GM18907 (cell line): Measurements from ENCODE around the gene MRPS5.
"Not testable (repeated sequence)": the region's sequence is repeated elsewhere in the genome, so short reads cannot be mapped to it uniquely, and the experiment has no call there.

Source experiments
- ATAC-seq: cut with Tn5 transposase; IDR thresholded peaks from one replicate; pipeline ENCODE4 v1.9.1; 2021; ENCODE audit warnings: mild to moderate bottlenecking, moderate library complexity; ENCODE audit not compliant: unreplicated experiment

Gene MRPS5

GRCh38 chr2:95048825-95049682 is 72.6 kb downstream of the MRPS5 start:
- ATAC-seq, result no peak

GRCh38 chr2:95047629-95048510 is 73.7 kb downstream of the MRPS5 start:
- no peak for ATAC-seq

GRCh38 chr2:95046371-95047112 is 75.1 kb downstream of the MRPS5 start:
- ATAC-seq, result no peak

DNA sequence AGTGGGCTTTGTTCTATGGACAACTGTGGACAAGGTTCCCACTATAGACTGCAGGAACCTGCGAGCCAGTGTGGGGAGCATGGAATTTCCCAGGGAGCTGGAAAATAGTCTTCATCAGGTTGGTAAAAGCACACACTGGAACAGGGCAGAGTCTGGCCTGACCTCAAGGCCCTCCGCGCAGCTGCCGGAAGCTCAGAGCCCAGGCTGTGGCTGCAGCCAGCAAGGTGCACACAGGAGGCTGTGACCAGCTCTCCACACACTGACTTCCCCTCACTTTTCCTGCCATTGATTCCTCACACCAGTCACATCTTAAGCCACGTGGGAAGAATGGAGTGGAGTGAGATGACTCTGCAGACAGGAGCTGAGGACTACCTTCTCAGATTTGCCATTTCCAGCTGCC is 77.0 kb downstream of the MRPS5 start:
- ATAC-seq, result no peak

- no peak for ATAC-seq
These were observed 78.1 kb downstream of the MRPS5 start for GRCh38 chr2:95043300-95044093.

GRCh38 chr2:95042472-95043271 is 78.9 kb downstream of the MRPS5 start:
- ATAC-seq, result no peak

DNA sequence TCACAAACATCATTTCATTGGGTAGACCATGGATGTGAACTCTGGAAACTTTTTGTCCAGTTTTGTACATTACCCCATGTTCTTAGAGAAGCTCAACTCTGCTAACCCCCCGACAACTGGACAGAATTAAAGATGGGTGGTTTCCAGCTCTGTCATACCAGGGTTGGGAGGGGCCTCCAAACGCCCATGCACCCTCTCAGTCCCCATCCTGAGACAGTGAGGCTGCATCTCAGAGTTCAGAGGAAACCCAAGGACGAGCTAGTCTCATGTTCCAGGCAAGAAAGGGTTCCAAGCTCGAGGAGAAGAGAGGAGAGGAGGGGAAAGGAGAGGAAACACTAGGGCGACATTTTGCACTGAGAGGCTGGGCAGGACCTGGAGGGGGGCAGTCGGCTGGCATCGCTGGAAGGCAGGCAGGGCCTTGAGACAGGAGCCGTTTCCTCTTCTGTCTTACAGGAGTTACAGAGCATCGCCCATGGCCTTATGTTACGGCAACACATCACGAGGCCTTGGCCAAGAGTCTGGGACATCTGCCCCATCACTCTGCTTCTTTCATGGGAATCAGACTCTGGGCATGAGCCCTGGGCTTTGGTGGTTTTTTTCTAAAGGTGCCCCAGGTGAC is 79.7 kb downstream of the MRPS5 start:
- peak; percentile 63 for ATAC-seq

GRCh38 chr2:95041060-95041823 is 80.4 kb downstream of the MRPS5 start:
- ATAC-seq, result peak; percentile 31

DNA sequence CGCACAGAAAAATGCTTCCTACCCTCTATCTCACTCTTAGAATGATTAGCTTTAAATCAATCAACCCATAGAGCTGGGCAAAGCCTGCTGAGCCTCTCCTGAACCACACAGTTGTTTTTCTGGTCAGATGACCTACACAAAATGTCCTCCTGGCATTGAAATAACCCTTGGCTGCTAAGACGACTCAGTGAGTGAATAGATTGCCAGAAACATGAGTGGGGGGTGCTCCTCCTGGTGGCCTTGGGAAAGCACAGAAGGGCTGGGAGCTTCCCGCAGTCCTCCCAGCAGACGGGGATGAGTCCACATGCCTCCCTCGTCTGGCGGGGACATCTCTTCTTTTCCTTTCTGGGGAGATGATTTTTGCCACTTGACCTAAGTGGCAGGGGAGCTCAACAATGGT is 81.2 kb downstream of the MRPS5 start:
- ATAC-seq, result no peak

DNA sequence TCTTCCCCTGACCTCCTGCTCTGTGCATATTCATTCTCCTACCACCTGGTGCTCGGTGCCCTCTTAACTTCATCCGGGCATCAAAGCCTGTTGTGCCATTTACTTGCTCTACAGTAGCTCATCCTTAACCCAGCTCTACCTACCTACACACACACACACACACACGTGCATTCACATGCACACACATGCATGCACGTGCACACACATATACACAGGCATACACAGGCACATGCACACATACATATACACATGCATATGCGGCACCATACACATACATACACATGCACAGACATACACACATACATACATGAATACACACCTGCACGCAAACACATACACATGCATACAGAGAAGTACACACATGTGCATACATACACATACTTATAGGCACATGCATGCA is 81.6 kb downstream of the MRPS5 start:
- ATAC-seq, result no peak

DNA sequence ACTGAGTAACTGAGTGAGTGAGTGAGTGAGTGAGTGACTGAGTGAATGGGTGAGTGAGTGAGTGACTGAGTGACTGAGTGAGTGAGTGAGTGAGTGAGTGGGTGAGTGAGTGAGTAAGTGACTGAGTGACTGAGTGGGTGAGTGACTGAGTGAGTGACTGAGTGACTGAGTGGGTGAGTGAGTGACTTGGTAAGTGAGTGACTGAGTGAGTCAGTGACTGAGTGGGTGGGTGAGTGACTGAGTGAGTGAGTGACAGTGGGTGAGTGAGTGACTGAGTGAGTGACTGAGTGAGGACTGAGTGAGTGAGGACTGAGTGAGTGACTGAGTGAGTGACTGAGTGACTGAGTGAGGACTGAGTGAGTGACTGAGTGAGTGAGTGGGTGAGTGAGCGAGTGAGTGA is 82.2 kb downstream of the MRPS5 start:
- ATAC-seq, result no peak

DNA sequence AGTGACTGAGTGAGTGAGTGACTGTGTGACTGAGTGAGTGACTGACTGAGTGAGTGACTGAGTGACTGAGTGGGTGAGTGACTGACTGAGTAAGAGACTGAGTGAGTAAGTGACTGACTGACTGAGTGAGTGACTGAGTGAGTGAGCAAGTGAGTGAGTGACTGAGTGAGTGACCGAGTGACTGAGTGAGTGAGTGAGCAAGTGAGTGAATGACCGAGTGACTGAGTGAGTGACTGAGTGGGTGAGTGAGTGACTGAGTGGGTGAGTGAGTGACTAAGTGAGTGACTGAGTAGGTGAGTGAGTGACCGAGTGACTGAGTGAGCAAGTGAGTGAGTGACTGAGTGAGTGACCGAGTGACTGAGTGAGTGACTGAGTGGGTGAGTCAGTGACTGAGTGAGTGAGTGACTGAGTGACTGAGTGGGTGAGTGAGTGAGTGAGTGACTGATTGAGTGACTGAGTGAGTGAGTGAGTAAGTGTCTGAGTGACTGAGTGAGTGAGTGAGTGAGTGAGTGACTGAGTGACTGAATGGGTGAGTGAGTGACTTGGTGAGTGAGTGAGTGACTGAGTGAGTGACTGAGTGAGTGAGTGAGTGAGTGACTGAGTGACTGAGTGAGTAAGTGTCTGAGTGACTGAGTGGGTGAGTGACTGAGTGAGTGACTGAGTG is 82.8 kb downstream of the MRPS5 start:
- ATAC-seq, result no peak

DNA sequence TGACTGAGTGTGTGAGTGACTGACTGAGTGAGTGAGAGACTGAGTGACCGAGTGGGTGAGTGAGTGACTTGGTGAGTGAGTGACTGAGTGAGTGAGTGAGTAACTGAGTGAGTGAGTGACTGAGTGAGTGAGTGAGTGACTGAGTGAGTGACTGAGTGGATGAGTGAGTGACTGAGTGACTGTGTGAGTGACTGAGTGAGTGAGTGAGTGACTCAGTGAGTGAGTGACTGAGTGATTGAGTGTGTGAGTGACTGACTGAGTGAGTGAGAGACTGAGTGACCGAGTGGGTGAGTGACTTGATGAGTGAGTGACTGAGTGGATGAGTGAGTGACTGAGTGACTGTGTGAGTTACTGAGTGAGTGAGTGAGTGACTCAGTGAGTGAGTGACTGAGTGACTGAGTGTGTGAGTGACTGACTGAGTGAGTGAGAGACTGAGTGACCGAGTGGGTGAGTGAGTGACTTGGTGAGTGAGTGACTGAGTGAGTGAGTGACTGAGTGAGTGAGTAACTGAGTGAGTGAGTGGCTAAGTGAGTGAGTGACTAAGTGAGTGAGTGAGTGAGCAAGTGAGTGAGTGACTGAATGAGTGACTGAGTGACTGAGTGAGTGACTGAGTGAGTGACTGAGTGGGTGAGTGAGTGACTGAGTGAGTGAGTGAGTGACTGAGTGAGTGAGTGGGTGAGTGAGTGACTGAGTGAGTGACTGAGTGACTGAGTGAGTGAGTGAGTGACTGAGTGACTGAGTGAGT is 83.6 kb downstream of the MRPS5 start:
- ATAC-seq, result not testable (repeated sequence)

DNA sequence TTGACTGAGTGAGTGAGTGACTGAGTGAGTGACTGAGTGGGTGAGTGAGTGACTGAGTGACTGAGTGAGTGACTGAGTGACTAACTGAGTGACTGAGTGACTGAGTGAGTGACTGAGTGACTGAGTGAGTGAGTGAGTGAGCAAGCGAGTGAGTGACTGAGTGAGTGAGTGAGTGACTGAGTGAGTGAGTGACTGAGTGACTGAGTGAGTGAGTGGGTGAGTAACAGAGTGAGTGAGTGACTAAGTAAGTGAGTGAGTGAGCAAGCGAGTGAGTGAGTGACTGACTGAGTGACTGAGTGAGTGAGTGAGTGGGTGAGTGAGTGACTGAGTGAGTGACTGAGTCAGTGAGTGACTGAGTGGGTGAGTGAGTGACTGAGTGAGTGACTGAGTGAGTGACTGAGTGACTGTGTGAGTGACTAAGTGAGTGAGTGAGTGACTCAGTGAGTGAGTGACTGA is 84.2 kb downstream of the MRPS5 start:
- ATAC-seq, result no peak

DNA sequence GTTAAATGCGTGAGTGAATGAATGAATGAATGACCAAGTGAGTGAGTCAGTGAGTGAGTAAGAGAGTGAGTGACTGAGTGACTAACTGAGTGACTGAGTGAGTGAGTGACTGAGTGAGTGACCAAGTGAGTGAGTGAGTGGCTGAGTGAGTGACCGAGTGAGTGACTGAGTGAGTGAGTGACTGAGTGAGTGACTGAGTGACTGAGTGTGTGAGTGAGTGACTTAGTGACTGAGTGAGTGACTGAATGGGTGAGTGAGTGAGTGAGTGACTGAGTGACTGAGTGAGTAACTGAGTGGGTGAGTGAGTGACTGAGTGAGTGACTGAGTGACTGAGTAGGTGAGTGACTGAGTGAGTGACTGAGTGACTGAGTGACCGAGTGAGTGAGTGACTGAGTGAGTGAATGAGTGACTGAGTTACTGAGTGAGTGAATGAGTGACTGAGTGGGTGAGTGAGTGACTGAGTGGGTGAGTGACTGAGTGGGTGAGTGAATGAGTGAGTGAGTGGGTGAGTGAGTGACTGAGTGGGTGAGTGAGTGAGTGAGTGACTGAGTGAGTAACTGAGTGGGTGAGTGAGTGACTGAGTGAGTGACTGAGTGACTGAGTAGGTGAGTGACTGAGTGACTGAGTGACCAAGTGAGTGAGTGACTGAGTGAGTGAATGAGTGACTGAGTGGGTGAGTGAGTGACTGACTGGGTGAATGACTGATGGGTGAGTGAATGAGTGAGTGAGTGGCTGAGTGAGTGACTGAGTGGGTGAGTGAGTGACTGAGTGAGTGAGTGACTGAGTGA is 84.8 kb downstream of the MRPS5 start:
- ATAC-seq, result no peak
